HG03066 (cell line): ENCODE results near the gene PDE10A.
"Not testable (repeated sequence)": the region's sequence is repeated elsewhere in the genome, so short reads cannot be mapped to it uniquely, and the experiment has no call there.

ENCODE experiments used
- ATAC-seq: cut with Tn5 transposase; IDR thresholded peaks from one replicate; pipeline ENCODE4 v1.9.1; 2021; ENCODE audit warnings: low read depth; ENCODE audit not compliant: unreplicated experiment

PDE10A gene

DNA sequence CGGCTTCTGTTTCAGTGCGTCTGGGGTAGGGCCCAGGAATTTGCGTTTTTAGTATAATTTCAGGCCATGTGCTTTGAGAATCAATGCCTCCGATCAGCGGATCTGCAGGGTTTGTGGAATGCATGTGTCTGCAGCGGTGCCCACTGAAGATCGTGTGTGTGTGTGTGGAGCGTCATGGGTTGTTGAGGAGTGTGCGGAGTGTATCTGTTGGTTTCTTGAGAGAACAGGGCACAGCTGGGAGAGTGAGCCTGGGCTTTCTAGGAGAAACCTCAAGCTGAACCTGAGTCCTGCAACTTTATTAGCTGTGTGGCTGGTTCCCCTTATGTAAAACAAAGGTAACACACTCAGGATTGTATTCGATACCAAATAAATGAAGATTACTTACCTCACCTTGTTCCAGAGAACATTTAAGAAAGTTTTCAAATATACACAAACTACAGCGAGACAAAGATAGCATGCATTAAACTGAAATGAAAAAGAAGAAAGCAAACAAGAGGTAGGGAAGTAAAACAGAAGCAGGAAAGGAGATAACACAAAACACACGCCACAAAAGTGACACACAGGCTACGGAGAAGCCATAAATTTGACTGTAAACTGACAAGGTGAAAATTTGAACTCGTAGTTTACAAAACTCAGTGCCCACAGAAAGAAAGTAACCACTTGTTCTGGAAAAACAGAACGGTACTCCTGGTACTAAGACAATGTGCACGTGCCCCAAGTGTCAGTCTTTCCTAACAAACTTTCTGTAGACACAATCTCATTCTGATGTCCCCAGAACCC is 28.8 kb downstream of the PDE10A start:
- ATAC-seq = no peak

DNA sequence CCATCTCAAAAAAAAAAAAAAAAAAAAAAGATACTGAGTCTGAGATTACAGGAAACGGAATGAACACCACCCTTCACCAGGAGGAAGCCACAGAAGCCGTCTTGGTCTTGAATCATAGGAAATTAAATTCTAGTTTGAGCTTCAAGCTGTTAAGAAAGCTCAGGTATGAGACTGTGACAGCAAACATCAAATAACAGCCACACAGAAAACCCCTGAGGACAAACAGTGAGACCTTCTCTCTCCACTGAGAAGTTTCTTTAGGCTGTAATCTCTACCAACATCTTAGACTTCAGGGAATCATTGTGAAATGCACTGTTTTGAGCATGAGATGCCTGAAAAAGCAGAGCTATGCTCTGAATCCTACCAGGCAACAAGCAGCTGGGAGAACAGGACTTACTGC is 30.8 kb downstream of the PDE10A start:
- ATAC-seq = no peak

DNA sequence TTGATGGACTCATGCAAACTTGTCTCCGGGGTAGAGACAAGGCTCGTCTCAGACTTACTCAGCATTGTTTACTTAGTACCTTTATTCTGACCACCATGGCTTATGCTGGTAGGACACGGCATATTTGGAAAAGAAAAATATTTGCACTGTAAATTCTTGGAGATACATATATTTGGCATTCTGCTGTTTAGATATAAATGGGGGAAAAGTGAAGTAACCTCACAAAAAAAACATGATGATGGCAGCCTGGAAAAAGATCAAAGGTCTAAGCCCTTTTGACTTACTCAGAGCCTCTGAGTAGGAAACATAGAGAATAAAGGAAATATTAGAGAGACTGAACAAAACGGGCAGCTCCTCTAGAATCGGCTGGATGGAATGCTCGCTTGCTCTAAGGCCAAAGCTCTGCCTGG is 32.5 kb downstream of the PDE10A start:
- no peak for ATAC-seq

DNA sequence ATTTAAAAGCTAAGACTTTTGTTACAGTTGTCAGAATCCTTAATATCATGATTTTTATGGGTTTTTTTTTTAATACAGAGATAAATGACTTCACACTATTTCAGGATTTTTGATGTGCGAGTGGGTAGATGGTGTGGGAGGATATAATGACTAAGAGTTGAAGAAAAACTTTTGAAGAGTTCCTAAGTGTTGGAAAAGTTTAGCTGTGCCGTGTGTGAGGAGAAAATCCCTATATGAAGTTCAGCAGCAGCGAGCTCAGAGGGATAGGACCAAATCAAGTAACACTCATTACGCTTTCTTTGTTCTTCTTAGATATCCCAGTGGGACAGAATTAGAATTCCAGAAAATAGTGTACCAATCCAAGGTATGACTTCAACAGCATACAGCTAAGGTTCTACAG is 34.1 kb downstream of the PDE10A start:
- no peak for ATAC-seq

DNA sequence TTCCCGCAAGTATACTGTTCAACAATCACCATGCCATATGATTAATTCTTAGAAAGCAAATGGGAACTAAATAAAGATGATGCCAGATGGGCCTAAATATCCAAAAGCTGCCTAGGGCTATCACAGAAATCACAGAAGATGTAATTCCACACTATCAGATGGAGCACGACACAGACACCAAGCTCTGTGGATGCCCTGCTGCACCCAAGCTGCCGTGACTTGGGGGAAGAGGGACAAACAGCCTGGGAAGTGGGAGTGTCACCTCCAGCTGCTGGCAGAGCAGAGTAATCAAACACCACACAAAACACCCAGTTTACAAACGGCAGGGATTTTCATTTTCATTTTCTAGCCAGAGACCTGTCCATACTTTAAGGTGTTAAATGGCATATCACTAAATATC is 35.7 kb downstream of the PDE10A start:
- ATAC-seq = no peak

DNA sequence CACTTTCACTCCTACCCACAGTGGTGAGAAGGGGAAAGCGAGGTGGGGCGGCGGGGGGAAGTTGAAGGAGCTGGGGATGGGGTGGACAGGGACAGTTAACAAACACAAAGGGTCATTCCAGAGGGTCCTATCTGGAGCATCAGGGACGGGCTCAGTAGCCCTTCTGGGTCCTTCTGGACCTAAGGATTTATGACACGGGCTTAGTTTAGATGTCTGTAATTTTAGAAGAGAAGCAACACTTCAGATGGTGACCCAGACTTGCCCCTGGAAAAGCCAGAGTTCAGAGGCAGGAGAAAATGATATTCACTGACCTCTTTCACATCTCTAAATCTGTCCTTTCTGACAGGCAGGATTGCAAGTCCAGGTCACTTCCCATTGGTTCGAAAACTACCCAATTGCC is 36.3 kb downstream of the PDE10A start:
- no peak for ATAC-seq

GRCh38 chr6:165624871-165625639 is 38.0 kb downstream of the PDE10A start:
- ATAC-seq = no peak

DNA sequence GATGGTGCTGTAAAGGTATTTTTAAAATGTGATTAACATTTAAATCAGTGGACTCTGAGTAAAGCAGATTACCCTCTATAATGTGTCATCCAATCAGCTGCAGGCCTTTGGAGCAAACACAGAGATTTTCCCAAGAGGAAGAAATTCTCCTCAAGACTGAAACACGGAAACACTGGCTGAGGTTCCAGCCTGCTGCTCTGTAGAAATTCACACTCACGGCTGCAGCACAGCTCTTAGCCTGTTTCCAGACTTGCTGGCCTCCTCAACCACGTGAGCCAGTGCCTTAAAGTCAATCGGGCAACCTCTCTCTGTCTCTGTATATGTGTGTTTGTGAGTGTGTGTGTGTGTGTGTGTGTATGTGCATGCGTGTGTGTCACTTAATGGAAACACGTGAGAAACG is 41.1 kb downstream of the PDE10A start:
- no peak for ATAC-seq

- not testable (repeated sequence) for ATAC-seq
These were observed 44.1 kb downstream of the PDE10A start for GRCh38 chr6:165618891-165619290.

DNA sequence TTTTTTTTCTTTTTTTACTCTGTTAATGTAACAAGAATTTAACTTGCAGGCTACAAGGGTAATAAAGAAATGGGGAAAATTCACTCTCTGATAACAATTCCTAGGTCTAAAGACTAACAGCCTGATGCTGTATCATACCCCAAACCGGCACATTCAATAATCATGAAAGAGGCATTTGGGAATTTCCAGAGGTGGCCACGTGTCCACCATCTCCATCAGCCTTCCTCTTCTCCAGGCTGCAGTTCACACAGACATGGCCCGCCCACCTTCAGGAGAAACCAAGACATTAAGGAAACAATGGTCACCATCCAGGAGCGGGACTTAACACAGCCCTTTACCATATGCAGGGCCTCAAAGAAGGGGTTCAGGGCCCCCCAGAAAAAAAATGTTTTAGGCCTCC is 44.8 kb downstream of the PDE10A start:
- no peak for ATAC-seq

GRCh38 chr6:165617528-165617927 is 45.5 kb downstream of the PDE10A start:
- ATAC-seq = no peak

DNA sequence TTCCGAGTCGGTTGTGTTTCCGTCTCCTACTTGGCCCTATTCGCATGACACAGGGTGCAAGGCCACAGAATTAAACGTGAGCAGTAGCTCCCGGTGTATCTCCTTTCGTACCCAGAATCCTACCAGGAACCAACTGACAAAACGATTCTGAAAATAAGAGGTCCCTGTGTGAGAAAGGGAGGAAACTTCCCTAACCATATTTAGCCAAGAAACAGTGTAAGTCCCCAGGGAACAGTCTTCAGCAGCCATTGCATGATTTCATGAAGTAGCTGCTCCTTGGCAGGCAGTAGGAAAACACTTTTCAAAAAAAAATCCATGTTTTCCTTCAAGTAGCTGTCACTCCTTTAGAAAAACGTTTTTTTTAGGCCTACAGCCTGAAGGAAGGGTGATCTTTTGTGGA is 46.9 kb downstream of the PDE10A start:
- ATAC-seq = no peak

DNA sequence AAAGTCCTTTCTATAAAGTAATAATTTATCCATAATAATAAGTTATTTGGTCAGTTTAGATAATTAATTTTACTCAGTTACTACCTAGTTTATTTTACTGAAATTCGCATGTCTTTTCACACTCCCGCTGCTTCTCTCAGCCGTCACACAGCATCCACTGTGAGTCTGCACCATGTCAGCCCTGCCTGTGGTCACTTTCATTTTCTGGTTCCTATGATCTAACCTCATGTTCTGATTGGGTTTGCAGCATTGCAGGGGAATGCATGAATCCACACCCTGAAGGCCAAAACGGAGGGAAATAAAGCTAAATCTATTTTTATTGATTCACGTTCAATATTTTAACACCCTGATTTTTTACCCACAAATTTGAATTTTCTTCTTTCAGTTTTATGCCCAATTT is 47.4 kb downstream of the PDE10A start:
- no peak for ATAC-seq

DNA sequence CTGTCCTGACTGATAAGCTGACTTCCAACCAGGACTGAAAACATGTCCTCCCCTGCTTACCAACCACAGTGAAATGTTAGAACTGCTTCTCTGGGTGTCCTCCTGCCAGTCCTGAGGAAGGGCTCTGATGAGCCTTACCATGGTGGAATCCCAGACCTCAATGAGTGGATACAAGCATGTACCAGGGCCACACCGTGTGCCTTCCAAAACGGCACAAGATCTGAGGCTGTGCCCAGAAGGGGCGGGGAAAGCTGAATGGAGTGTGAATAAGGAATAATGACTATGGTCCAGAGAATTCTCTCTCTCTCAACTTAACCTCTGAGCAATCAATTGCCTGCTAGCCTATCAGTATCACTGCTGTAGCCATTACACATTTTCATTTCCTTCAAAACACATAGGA is 51.7 kb downstream of the PDE10A start:
- ATAC-seq = no peak

GRCh38 chr6:165608577-165608976 is 54.5 kb downstream of the PDE10A start:
- ATAC-seq = not testable (repeated sequence)

- ATAC-seq = no peak
These were observed 56.4 kb downstream of the PDE10A start for GRCh38 chr6:165606740-165607008.

GRCh38 chr6:165605901-165606739 is 56.9 kb downstream of the PDE10A start:
- no peak for ATAC-seq

- no peak for ATAC-seq
These were observed 57.7 kb downstream of the PDE10A start for GRCh38 chr6:165605182-165605875.

DNA sequence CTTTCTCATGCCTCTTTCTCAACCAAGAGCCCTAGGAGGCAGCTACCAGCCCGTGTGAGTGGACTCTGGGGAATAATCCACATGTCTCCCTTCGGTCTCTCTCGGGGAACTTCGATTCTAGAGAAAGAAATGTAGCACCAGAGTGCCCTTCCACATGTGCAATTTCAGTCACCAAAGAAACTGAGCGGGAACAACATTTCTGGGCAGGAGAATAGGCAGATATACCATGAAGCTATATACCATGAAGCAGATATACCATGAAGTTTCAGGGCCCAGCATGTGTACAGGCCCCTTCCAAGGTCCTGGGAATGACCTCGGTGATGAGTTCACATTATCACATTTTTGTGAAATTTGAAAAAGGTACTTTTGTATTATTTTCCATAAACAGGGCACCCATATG is 60.8 kb downstream of the PDE10A start:
- no peak for ATAC-seq

DNA sequence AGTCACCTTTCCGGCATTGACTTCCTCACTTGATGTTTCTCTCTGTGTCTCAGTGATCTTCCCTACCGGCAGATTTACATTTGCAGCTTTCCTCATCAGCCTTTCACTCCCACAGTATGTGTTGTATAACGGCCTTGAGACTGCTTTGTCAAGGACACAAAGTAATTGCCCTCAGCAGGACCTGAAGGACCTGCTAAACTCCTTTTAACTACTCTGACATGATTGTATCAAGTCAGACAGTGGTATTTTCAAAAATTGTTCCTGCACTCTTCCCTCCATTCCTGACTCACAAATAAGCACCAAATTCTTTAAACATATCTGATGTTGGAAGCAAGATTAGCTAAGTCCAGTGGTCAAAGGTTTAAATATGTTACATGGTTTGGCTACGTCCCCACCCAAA is 62.4 kb downstream of the PDE10A start:
- ATAC-seq = no peak
